AG10803 (cell line): Measurements from ENCODE around the gene STRN3.
A peak's percentile ranks its signal among the peaks of the same experiment; 100 is the strongest.

ENCODE experiments used
- DNase-seq: peaks from one replicate; pipeline ENCODE4 v3.0.0; 2010; ENCODE audit warnings: low read depth
- H3K4me3 ChIP-seq: 2 replicates; pipeline ENCODE4 v1.5.1; 2011; ENCODE audit warnings: mild to moderate bottlenecking, low read length, control low read depth
- TF ChIP-seq, protein P1 (sequence below): conservative IDR thresholded peaks from 2 replicates; pipeline ENCODE4 v1.5.1; 2011; ENCODE audit warnings: mild to moderate bottlenecking, low read length, control low read depth, inconsistent platforms

The STRN3 gene

DNA sequence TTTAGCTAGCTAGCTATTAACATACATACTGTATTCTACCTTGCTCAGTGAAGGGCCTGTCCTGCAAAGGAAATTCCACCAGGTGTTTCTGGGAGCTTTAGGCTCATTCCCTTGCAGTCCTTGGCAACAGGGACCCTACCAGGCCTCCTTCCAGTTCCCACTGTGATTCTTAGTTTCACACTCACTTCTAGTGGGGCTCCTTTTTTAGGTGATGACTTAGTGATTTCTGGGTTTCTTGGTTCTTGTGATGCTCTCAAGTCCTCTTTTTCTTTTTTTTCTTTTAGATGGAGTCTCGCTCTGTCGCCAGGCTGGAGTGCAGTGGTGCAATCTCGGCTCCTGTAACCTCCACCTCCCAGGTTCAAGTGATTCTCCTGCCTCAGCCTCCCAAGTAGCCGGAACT lies 10.4 kb upstream of the STRN3 start:
- DNase-seq, result no peak
- H3K4me3 ChIP-seq, result no peak overlapping the region
- TF ChIP-seq, protein P1, sequence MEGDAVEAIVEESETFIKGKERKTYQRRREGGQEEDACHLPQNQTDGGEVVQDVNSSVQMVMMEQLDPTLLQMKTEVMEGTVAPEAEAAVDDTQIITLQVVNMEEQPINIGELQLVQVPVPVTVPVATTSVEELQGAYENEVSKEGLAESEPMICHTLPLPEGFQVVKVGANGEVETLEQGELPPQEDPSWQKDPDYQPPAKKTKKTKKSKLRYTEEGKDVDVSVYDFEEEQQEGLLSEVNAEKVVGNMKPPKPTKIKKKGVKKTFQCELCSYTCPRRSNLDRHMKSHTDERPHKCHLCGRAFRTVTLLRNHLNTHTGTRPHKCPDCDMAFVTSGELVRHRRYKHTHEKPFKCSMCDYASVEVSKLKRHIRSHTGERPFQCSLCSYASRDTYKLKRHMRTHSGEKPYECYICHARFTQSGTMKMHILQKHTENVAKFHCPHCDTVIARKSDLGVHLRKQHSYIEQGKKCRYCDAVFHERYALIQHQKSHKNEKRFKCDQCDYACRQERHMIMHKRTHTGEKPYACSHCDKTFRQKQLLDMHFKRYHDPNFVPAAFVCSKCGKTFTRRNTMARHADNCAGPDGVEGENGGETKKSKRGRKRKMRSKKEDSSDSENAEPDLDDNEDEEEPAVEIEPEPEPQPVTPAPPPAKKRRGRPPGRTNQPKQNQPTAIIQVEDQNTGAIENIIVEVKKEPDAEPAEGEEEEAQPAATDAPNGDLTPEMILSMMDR, result no peak

DNA sequence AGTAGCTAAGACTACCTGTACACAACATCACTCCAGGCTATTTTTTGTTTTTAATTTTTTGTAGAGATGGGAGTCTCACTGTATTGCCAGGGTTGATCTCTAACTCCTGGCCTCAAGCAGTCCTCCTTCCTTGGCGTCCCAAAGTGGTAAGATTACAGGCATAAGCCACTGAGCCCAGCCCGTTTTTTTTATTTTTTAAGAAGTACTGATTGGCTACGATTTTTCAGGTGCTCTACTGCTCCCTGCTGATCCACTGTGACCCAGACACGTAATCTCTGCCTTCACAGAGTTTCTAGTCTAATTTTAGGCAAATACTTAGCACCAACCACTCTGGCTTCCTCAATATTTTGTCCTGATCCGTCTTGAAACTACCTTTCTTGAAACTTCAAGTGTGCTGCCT lies 4.3 kb upstream of the STRN3 start:
- no peak overlapping the region for H3K4me3 ChIP-seq
- TF ChIP-seq, protein P1, result no peak
- DNase-seq, result no peak

DNA sequence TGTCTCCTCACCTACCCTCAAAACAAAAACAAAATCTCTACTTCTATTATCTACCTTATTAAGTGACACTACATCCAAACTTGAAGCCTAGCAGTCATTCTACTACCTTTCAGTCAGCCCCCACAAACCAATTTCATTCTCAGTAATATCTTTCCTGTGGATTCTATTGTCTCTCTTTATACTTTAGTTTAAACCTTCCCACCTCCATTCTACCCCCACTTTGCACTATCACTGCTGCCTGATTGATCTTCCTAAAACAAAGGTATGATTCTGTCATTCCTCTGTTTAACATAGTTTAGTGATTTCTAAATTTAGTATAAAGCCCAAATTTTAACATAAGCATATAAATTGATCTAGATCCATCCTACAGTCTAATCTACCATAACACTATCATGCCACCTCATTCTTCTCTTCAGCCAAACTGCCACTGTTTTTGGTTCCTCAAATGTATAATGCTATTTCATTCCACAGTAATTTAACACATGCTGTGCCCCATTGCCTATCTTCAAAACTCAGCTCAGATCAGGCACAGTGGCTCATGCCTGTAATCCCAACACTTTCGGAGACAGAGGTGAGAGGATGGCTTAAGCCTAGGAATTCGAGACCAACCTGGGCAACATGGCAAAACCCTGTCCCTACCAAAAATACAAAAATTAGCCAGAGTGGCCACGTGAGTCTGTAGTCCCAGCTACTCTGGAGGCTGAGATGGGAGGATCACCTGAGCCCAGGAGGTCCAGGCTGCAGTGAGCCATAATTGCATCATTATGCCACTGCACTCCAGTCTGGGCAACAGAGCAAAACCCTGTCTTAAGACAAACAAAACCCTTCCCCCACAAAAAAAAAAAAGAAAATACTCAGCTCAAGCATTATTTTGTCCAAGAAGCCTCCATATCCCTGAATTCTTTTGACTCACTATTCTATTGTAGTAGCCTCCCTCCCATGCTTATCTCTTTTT lies 3.1 kb upstream of the STRN3 start:
- TF ChIP-seq, protein P1, result no peak
- no peak overlapping the region for H3K4me3 ChIP-seq
- no peak for DNase-seq

DNA sequence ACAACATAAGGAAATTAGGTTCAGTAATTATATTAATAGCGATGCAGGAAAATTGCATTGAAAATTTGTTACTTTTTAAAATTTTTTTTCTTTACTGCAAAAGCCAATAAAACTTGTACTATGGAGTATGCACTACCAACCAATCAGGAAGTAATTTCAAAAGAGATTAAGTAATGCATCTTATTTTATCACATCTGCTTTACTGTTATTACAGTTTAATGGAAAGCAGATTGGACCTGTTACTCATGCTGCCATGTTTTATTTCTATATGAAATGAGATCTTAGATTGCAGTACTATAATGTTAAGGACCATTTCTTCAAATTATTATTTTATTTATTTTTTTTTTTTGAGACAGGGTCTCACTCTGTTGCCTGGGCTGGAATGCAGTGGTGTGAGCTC lies 1.7 kb upstream of the STRN3 start:
- TF ChIP-seq, protein P1, result no peak
- H3K4me3 ChIP-seq, result no peak overlapping the region
- peak; percentile 33 for DNase-seq

DNA sequence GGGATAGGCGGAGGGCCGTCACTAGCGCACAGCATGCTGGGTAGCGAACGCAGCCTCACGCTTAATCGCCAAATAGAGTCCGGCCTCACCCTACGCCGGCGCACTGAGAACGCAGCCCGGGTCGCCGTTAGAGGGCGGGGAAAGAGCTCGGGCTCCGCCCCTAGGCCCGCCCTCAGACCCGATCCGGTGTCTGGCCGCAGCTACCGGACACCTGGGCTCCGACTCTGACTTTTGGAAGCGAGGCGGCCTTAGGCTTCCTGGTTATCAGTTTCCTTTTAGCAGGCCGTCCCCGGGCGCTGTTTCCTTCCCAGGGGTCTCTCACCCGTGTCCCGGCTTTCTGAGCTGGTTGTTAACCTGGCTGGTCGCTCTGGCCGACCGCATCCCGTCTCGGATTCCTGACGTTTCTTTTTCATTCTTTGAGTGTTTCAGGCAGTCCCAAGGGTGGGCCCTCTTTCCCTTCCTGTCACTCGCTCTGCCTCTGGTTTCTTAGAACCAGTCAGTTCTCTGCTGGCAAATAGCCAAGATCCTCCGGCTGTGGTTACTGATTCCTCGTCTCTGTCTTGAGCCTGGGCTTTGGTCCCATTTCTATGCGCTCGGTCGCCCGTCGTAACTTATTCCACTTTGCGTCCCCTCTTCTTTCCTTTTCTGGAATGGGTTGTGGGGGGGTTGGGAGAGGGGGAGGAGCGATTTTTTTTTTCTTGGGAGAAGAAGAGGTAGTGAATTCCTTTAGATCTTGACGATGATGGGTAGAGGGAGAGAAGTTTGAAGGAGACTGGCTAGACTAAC lies 464 bp upstream of the STRN3 start:
- H3K4me3 ChIP-seq, result peak overlapping the region; percentile 86
- DNase-seq, result peak; percentile 96
- TF ChIP-seq, protein P1, result no peak

DNA sequence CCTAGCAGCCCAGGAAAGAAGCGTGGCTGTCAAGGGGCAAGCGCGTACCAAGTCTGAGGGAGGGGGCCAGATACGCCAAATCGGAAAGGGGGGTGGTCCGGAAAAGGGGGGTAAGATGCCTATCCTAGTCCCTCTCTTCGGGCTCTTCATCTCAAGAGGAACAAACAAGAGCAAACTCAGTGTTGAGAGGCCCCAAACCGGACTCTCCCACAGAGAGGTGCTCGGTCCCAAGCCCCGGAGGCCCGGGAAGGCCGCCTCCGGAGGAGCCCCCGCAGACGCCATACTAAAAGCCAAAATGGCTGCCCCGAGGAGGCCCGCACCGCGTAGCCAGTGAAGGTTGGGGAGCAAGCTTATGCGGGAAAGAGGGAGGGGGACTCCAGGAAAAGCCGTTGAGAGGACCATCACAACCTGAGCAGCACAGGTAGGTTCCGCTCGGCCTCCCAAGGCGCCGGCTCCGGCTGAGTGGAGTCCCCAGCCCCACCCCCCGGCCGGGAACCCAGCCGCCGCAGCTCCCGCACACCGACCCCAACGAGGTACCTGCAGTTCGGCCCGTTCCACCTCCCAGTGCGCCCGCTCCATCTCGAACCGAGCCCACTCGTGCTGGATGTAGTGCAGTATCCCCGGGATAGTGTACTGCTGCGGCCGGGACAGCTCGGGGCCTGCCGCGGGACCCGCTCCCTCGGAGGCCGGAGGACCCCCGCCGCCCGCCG lies 657 bp downstream of the STRN3 start, which contains the start of gene AP4S1:
AP4S1 (plus strand) TSS at position 283 of the 710 bp plus-strand sequence. CDS start 40,548 bp downstream, outside the sequence.
- no peak for DNase-seq
- TF ChIP-seq, protein P1, result no peak
- H3K4me3 ChIP-seq, result peak within 1 kb of the TSS; percentile 86
